T-helper 17 cell (primary cell): ENCODE measurements around the gene TTC39A. TPM values are rescaled to one million over a fixed set of nuclear protein-coding genes. Genes with fewer than 3 reads are reported as not detected.
"Not testable (repeated sequence)": the region's sequence is repeated elsewhere in the genome, so short reads cannot be mapped to it uniquely, and the experiment has no call there.

Experiments used
- ATAC-seq: fragments of 150-1000 bp; cut with Tn5 transposase; 2 replicates; pipeline ENCODE4 v1.10.0; 2021; ENCODE audit warnings: mild to moderate bottlenecking, moderate library complexity
- DNase-seq, 3 donors: peaks; one replicate each; pipeline versions ENCODE4 v3.0.0 to v3.0.0-alpha.2; 2020 to 2021
- H3K9me3 ChIP-seq: one replicate; pipeline ENCODE4 v1.7.0; 2013; ENCODE audit warnings: low read length, mild to moderate bottlenecking; ENCODE audit not compliant: control insufficient read depth, poor library complexity, severe bottlenecking
- H3K27ac Mint-ChIP-seq: one replicate; pipeline ENCODE4 v1.8.0; 2022; ENCODE audit warnings: mild to moderate bottlenecking, moderate library complexity, mixed read lengths
- H3K27me3 Mint-ChIP-seq: one replicate; pipeline ENCODE4 v1.8.0; 2022; ENCODE audit warnings: mixed read lengths
- H3K36me3 Mint-ChIP-seq: one replicate; pipeline ENCODE4 v1.8.0; 2022; ENCODE audit warnings: low read depth, mixed read lengths
- H3K4me1 Mint-ChIP-seq: one replicate; pipeline ENCODE4 v1.8.0; 2022; ENCODE audit warnings: mild to moderate bottlenecking, mixed read lengths
- H3K4me3 Mint-ChIP-seq: one replicate; pipeline ENCODE4 v1.8.0; 2022; ENCODE audit warnings: mild to moderate bottlenecking, moderate library complexity, mixed read lengths
- total RNA-seq, 4 donors: library from RNA in 2 of 4; stranded (reverse) in 2 of 4; gene quantifications; one replicate each; pipeline ENCODE4 v1.2.3 and lab custom pipeline; 2022 to 2026

The TTC39A gene
- total RNA-seq, 2 donors from 2014 or later: not detected

GRCh38 chr1:51328926-51329325 is 1.4 kb downstream of the TTC39A start:
- H3K27me3 Mint-ChIP-seq: peaks cover 47% of the 10 kb centered on the region
- ATAC-seq (no peak), DNase-seq (no peak)
- H3K4me3 Mint-ChIP-seq: peak overlapping the region; percentile 57
- peaks cover 4% of the 10 kb centered on the region for H3K4me1 Mint-ChIP-seq
- H3K36me3 Mint-ChIP-seq: peaks cover 11% of the 10 kb centered on the region
- H3K27ac Mint-ChIP-seq: no peak overlapping the region
- H3K9me3 ChIP-seq: no peaks in the 10 kb centered on the region

GRCh38 chr1:51328279-51328678 is 2.1 kb downstream of the TTC39A start:
- Mint-ChIP-seq H3K27me3 (peaks cover 47% of the 10 kb centered on the region), H3K4me1 (peaks cover 4% of the 10 kb centered on the region), H3K27ac (no peak overlapping the region), H3K36me3 (peaks cover 11% of the 10 kb centered on the region), H3K4me3 (no peak overlapping the region)
- DNase-seq (no peak), ATAC-seq (no peak)
- no peaks in the 10 kb centered on the region for H3K9me3 ChIP-seq

- Mint-ChIP-seq H3K27ac (no peak overlapping the region), H3K27me3 (peaks cover 52% of the 10 kb centered on the region), H3K36me3 (peaks cover 11% of the 10 kb centered on the region), H3K4me3 (no peak overlapping the region), H3K4me1 (peaks cover 4% of the 10 kb centered on the region)
- ATAC-seq (no peak), DNase-seq (no peak)
- H3K9me3 ChIP-seq: no peaks in the 10 kb centered on the region
Measured at GRCh38 chr1:51327386-51327785, 3.0 kb downstream of the TTC39A start.

- no peak for ATAC-seq
- Mint-ChIP-seq H3K27me3 (peaks cover 49% of the 10 kb centered on the region), H3K36me3 (peaks cover 11% of the 10 kb centered on the region), H3K4me3 (no peak overlapping the region), H3K27ac (no peak overlapping the region), H3K4me1 (peaks cover 4% of the 10 kb centered on the region)
- no peak for DNase-seq
- no peaks in the 10 kb centered on the region for H3K9me3 ChIP-seq
Measured at GRCh38 chr1:51326839-51327238, 3.5 kb downstream of the TTC39A start.

GRCh38 chr1:51325878-51326755 is 4.2 kb downstream of the TTC39A start:
- peaks cover 3% of the 10 kb centered on the region for H3K4me1 Mint-ChIP-seq
- no peak for ATAC-seq
- H3K27me3 Mint-ChIP-seq: peaks cover 42% of the 10 kb centered on the region
- DNase-seq: no peak
- no peak overlapping the region for H3K27ac Mint-ChIP-seq
- H3K4me3 Mint-ChIP-seq: no peak overlapping the region
- peaks cover 7% of the 10 kb centered on the region for H3K36me3 Mint-ChIP-seq
- H3K9me3 ChIP-seq: no peaks in the 10 kb centered on the region

GRCh38 chr1:51325391-51325790 is 5.0 kb downstream of the TTC39A start:
- Mint-ChIP-seq H3K4me3 (no peak overlapping the region), H3K27ac (no peak overlapping the region), H3K4me1 (peaks cover 2% of the 10 kb centered on the region), H3K27me3 (peaks cover 37% of the 10 kb centered on the region), H3K36me3 (peaks cover 4% of the 10 kb centered on the region)
- no peak for DNase-seq
- H3K9me3 ChIP-seq: no peaks in the 10 kb centered on the region
- no peak for ATAC-seq

DNA sequence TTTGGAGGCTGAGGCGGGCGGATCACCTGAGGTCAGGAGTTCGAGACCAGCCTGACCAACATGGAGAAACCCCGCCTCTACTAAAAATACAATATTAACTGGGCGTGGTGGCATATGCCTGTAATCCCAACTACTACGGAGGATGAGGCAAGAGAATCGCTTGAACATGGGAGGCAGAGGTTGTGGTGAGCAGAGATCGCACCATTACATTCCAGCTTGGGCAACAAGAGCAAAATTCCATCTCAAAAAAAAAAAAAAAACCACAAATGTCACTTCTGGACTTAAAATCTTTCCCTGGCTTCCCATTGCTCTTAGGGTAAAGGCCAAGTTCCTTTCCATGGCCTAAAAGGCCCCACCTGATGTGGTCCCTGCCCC is 5.4 kb downstream of the TTC39A start:
- not testable (repeated sequence) for DNase-seq, H3K4me3 Mint-ChIP-seq, H3K36me3 Mint-ChIP-seq, ATAC-seq, H3K4me1 Mint-ChIP-seq, H3K27ac Mint-ChIP-seq, H3K9me3 ChIP-seq
- H3K27me3 Mint-ChIP-seq: peaks cover 37% of the 10 kb centered on the region

- H3K36me3 Mint-ChIP-seq: peaks cover 4% of the 10 kb centered on the region
- no peak overlapping the region for H3K4me3 Mint-ChIP-seq
Measured at GRCh38 chr1:51324251-51325010, 5.9 kb downstream of the TTC39A start.

DNA sequence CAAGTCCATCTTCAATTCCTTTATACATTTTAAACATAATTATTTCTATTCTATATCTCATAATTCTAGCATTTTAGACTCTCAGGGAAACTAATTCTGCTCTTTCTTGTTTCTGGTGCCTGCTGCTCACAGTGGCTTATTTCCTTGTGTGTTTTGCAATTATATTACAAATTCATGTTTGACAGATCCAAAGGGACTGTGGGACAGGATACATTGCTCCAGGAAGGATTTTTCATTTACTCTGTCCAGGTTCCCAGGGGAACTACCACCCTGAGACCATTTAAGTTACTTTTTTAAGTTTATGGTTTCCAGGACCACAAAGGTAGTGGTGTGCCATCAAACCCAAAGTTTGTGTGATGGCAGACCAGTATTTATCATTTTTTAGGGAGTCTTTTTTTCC is 6.6 kb downstream of the TTC39A start:
- Mint-ChIP-seq H3K4me3 (no peak overlapping the region), H3K4me1 (peaks cover 2% of the 10 kb centered on the region)
- ATAC-seq: no peak

More at GRCh38 chr1:51324251-51325010, 5.9 kb downstream of the TTC39A start:
- H3K9me3 ChIP-seq: no peaks in the 10 kb centered on the region
- H3K27ac Mint-ChIP-seq: no peak overlapping the region
- H3K27me3 Mint-ChIP-seq: peaks cover 36% of the 10 kb centered on the region
- DNase-seq: no peak
- H3K4me1 Mint-ChIP-seq: peaks cover 2% of the 10 kb centered on the region
- ATAC-seq: no peak

DNA sequence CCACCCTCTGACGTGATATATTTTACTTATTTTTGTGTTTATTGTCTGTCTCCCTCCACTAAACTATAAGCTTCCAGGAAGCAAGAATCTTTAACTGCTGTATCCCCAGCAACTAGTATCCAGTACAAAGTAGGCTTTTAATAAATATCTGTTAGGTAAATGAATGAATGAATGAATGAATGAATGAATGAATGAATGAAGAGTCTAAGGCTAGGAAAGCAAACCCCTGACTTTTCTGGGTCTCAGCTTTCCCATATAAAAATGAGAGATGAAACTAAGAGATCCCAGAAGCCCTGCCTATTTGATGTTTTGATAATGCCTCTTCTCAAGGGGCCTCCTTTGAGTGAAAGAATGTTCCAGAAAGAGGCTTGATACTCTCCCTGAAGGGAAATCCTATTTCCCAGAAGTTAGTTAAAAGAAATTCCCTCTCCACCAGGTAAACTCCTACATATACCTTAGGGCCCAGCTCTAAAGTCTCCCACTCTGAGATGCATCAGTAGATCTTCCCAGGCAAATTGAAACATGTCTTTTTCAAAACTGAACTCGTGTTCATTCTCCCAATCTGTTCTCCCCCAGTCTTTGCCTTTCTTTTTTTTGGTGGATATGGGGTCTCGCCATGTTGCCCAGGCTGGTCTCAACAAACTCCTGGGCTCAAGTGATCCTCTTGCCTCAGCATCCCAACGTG is 7.8 kb downstream of the TTC39A start:
- Mint-ChIP-seq H3K27ac (no peak overlapping the region), H3K4me3 (no peak overlapping the region)
- ATAC-seq: no peak

More for the DNA sequence above, 6.6 kb downstream of the TTC39A start:
- Mint-ChIP-seq H3K36me3 (peaks cover 4% of the 10 kb centered on the region), H3K27ac (no peak overlapping the region), H3K27me3 (peaks cover 30% of the 10 kb centered on the region)
- H3K9me3 ChIP-seq: no peaks in the 10 kb centered on the region
- no peak for DNase-seq

GRCh38 chr1:51321924-51322280 is 8.5 kb downstream of the TTC39A start:
- Mint-ChIP-seq H3K27me3 (peaks cover 16% of the 10 kb centered on the region), H3K27ac (no peak overlapping the region), H3K36me3 (peaks cover 2% of the 10 kb centered on the region), H3K4me1 (no peaks in the 10 kb centered on the region), H3K4me3 (no peak overlapping the region)
- DNase-seq (no peak), ATAC-seq (no peak)
- no peaks in the 10 kb centered on the region for H3K9me3 ChIP-seq

More for the DNA sequence above, 7.8 kb downstream of the TTC39A start:
- Mint-ChIP-seq H3K27me3 (peaks cover 22% of the 10 kb centered on the region), H3K4me1 (no peaks in the 10 kb centered on the region), H3K36me3 (peaks cover 2% of the 10 kb centered on the region)
- DNase-seq: no peak
- H3K9me3 ChIP-seq: no peaks in the 10 kb centered on the region

DNA sequence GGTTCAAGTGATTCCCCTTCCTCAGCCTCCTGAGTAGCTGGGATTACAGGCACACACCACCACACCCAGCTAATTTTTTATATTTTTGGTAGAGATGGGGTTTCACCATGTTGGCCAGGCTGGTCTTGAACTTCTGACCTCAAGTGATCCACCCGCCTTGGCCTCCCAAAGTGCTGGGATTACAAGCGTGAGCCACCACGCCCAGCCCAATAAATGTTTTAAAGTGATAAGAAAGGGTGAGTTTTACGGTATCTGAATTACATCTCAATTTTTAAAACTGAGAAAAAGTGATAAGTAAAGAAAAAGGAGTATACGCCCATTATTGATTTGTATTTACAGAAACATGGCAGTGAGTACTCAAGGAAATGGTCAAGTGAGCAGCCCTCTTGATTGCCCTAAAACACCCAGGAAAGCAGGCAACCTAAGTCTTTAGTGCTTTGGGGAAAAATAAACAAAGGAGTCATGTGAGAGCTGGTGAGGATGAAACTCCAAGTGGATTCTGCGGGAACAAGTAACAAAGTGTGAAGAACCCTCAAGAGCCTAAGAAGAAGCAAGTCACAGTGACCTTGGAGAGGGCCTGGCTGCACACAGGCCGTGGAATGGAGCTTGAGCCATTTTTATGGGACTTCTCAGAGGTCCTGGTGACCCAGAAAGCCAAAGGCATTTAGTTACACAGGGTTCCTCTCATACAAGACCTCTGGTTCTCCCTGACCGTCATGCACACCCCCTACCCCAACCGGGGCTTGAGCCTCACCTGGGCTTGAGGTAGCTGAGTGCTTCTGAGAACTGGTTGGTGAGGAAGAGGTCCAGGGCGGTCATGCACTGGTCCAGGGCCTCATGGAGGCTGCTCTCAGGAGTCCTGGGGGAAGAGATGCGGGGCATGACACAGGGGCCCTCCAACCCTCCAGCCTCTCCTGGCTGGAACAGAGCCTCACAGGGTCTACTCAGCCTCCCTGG is 9.1 kb downstream of the TTC39A start:
- H3K4me1 Mint-ChIP-seq: peaks cover 1% of the 10 kb centered on the region
- no peaks in the 10 kb centered on the region for H3K9me3 ChIP-seq
- no peak for ATAC-seq
- DNase-seq: no peak
- H3K27ac Mint-ChIP-seq: no peak overlapping the region
- peaks cover 2% of the 10 kb centered on the region for H3K36me3 Mint-ChIP-seq
- peaks cover 14% of the 10 kb centered on the region for H3K27me3 Mint-ChIP-seq
- no peak overlapping the region for H3K4me3 Mint-ChIP-seq
